ENCODE measurements around the gene KLHL25.

DNA sequence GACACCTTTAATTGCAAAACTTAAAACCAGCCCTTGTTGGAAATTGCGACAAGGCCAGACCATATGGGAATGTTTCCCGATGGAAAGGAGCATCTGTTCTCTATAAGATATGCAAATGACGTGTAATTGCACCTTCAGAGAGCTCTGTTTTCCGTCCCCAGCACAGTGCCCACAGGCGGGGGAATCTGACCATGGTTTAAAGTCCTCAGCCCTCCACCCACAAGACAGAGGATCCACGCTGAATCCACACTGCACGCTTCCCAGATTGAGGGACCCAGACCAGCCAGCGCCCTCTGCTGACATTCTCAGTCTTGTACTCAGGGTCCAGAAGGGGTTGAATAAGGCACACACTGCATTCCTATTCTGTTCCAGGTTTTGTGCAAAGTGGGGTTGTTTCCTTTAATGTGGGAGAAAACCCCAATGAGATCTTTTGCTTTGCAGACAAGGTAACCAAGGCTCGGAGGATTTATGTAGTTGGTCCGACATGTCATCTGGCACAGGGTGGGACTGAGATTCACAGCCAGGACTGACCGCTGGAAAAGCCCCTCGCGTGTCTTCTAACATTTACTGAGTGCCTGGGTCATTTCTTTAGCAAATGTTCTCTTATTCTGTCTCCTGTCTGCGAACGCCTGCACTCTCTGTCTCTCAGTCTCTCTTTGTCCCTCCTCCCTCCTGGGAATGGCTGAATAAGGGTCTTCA lies 36.8 kb upstream of the KLHL25 start:
- TF ChIP-seq, protein P1, sequence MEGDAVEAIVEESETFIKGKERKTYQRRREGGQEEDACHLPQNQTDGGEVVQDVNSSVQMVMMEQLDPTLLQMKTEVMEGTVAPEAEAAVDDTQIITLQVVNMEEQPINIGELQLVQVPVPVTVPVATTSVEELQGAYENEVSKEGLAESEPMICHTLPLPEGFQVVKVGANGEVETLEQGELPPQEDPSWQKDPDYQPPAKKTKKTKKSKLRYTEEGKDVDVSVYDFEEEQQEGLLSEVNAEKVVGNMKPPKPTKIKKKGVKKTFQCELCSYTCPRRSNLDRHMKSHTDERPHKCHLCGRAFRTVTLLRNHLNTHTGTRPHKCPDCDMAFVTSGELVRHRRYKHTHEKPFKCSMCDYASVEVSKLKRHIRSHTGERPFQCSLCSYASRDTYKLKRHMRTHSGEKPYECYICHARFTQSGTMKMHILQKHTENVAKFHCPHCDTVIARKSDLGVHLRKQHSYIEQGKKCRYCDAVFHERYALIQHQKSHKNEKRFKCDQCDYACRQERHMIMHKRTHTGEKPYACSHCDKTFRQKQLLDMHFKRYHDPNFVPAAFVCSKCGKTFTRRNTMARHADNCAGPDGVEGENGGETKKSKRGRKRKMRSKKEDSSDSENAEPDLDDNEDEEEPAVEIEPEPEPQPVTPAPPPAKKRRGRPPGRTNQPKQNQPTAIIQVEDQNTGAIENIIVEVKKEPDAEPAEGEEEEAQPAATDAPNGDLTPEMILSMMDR (IDR thresholded peaks at IDR 0.05), result peak in 2 of 3 donors; percentile 60 to 70
- no peak for TF ChIP-seq POLR2AphosphoS5 (IDR thresholded peaks at IDR 0.05)
